GM18873 (cell line): Measurements from ENCODE around the gene GSG1.
"Not testable (repeated sequence)": the region's sequence is repeated elsewhere in the genome, so short reads cannot be mapped to it uniquely, and the experiment has no call there.

Source experiments
- ATAC-seq: cut with Tn5 transposase; IDR thresholded peaks from one replicate; pipeline ENCODE4 v1.9.1; 2021; ENCODE audit warnings: mild to moderate bottlenecking, moderate library complexity, moderate number of reproducible peaks; ENCODE audit not compliant: unreplicated experiment, low FRiP score

GSG1 gene

DNA sequence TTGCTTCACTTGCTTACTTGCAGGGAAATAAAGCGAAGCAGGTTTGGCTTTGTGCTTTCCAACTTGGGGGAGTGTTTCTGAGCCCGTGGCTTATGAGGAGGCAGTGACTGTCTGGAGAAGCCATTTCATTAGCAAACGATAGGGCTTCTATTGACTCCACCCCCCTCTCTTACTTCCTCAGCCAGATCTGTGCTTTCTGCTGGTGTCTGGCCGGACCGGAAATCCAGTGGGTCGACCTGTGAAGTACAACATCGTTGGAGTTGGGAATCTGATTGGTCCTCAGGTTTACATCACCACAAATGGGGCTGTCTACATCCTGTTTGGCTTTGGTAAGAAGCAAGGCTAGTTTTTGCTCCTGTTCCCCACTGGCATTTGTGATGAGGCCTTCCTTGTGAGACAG is 37.0 kb downstream of the GSG1 start:
- no peak for ATAC-seq

DNA sequence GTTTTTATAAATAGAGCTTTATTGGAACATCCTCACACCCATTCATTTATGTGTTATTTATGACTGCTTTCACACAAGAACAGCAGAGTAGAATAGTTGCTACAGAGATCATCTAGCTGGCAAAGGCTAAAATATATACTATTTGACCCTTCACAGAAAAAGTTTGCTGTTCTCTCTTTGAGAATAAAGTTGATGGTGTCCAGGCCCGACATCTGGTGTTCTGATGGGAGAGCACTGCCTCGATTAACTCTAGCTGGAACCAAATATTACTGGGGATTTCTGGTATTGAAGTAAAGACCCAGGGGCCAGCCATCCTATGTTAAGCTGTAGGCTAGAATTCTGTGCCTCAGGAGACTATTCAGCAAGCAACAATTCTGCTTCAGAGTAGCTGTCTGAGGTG is 37.5 kb downstream of the GSG1 start:
- no peak for ATAC-seq

- ATAC-seq = no peak
Observed at GRCh38 chr12:13062669-13063068, 40.8 kb downstream of the GSG1 start.

- no peak for ATAC-seq
Observed at GRCh38 chr12:13061377-13061776, 42.1 kb downstream of the GSG1 start.

DNA sequence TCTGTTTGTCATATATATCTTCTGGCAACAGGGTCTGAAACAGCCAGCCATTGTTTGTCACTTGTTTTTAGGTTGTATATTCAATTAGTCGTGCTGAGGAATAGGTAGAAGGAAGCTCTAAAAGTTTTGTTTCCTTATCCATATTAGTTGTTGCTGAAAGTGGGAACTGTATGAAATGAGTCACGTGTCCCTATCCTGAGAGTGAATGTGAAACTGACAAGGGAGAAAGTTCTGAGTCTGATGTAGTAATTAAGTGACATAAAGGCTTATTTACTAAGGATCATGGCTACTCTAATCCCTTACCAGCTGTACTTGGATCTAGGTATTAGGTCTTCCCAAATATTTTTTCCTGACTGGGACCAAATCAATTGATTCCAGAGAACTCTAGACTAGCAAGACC is 42.9 kb downstream of the GSG1 start:
- ATAC-seq = no peak

- not testable (repeated sequence) for ATAC-seq
Observed at GRCh38 chr12:13053617-13054016, 49.9 kb downstream of the GSG1 start.

- no peak for ATAC-seq
Observed at GRCh38 chr12:13052421-13052820, 51.0 kb downstream of the GSG1 start.

- no peak for ATAC-seq
Observed at GRCh38 chr12:13049816-13050215, 53.7 kb downstream of the GSG1 start.

DNA sequence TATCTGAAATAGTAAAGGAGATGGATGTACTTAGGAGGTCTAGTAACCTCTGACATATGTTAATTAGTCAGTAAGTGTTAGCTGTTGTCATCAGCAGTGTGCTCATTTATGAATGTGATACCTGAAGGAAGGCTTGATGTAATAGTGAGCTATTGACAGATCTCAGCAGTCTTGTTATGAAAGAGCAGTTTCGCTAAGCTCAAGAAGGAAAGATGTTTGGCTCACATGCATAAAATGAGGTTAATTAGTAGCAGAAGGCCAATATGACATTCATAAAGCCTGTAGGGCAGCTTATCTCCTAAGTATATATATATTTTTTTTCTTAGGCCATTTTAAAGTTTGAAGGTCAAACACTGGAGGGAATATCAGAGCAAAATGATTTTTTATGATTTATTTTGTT is 56.5 kb downstream of the GSG1 start:
- peak; percentile 61 for ATAC-seq

GRCh38 chr12:13045816-13046215 is 57.7 kb downstream of the GSG1 start:
- ATAC-seq = no peak

- ATAC-seq = no peak
Observed at GRCh38 chr12:13044906-13045299, 58.6 kb downstream of the GSG1 start.

GRCh38 chr12:13044002-13044905 is 59.2 kb downstream of the GSG1 start, which contains the start of gene FAM234B:
FAM234B (plus strand) TSS chr12:13044381; CDS start chr12:13044404, 23 bp downstream.
- peak; percentile 54 for ATAC-seq

DNA sequence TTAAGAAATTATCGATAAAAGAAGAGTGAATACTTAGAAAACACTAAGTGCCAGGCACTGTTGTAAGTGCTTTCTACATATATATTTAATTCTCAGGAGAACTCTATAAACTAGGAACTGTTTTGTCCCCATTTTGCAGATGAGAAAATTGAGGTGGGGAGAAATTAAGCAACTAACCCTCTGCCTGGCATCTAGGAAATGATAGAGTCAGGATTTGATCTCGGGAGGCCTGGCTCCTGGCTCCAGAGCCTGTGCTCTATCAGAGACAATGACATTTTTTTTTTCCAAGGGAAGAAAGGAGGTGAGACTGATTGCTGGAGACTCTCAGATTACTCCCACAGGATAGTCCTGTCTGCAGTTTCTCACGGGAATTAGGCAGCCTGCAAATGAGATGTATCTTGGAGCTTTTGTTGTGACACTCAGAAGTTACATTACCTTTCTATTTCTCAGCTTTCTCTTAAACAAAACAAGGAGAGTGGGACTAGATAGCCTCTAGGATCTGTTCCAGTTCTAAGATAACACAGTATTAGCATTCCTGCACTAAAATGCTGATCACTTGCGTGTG is 60.7 kb downstream of the GSG1 start:
- ATAC-seq = no peak

GRCh38 chr12:13041224-13041623 is 62.2 kb downstream of the GSG1 start:
- ATAC-seq = no peak

DNA sequence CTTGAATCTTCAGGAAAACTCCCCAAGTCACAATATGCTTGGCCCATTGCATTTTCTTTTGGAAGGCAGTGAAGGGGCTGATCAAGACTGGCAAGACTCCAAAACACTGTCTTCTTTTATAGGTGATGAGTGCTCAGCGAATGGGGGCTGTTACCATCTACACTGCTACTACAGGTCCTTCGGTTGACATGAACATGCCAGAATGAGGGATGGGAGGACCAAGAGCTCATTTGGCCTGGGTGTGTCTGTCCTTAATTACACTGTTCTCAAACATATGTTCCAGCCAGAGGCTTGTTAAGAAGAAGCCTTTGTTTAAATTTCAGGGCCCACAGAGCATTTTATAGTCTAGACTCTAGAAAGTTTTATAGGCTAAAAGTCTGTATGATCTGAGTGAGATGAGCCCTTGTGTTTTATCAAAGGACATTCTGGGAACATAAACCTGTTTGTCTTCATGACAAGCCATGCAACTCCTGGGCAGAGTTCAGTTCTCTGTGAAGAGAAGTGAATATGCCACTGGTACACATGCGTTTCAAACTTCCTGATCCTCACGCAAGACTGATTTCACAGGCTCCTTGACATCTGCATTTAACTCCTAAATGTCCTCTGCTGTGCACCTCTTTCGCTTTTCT is 64.0 kb downstream of the GSG1 start:
- ATAC-seq = no peak

GRCh38 chr12:13038491-13039161 is 64.8 kb downstream of the GSG1 start:
- ATAC-seq = no peak

DNA sequence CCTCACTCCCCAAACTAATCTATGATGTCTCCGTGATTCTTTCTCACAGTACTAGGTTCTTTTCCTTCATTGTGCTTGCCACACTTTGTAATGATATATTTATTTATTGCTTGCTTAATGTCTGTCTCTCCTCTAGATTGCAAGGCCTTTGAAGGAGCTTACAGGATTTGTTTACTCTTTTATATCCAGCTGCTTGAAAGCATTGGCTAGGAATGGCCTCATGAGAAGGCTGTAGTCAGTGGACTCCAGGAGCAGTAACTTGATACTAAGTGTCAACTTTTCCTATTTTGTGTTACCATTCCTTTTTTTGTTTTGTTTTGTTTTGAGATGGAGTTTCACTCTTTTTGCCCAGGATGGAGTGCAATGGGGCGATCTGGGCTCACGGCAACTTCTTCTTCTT is 66.6 kb downstream of the GSG1 start:
- ATAC-seq = no peak

- ATAC-seq = not testable (repeated sequence)
Observed at GRCh38 chr12:13035335-13035734, 68.1 kb downstream of the GSG1 start.
